A549 (cell line): Measurements from ENCODE around the gene CCDC154. TPM values are rescaled to one million over a fixed set of nuclear protein-coding genes. Genes with fewer than 3 reads are reported as not detected.
"Not testable (repeated sequence)": the region's sequence is repeated elsewhere in the genome, so short reads cannot be mapped to it uniquely, and the experiment has no call there.

Experiments
- ATAC-seq, 2 experiments: fragments of 200-7000 bp in 1 of 2; fragments of >200 bp in 1 of 2; cut with Nextera tagmentation in 1 of 2; cut with Tn5 transposase in 1 of 2; 3 replicates each; pipeline versions ENCODE4 v1.8.0 to v1.9.1; 2018 to 2020; ENCODE audit warnings: mild to moderate bottlenecking in 1 of 2, moderate library complexity in 1 of 2
- CTCF ChIA-PET: fragments of 300-600 bp; sonication (Branson Sonifier 250); formaldehyde crosslinking; extraction: SDS; loops from one replicate; lab custom pipeline; 2021; ENCODE audit warnings: antibody characterized with exemption, inconsistent platforms; lab: Yijun Ruan, JAX
- POLR2A ChIA-PET: fragments of 350-600 bp; formaldehyde crosslinking; extraction: SDS; loops from one replicate; lab custom pipeline; 2021; ENCODE audit warnings: antibody characterized with exemption, inconsistent platforms; lab: Yijun Ruan, JAX
- DNase-seq, 2 experiments: peaks; one replicate each; pipeline versions ENCODE4 v3.0.0 to v3.0.0-alpha.2; 2011 to 2016; ENCODE audit warnings: low read depth in 1 of 2, low spot score in 1 of 2
- FAIRE-seq: peaks from 2 replicates; lab custom pipeline; 2011; peaks lifted over from hg19 to GRCh38; lab: Jason Lieb, UNC
- H3K27ac ChIP-seq, 2 experiments: fragments of >200 bp; sonication (Bioruptor Twin); formaldehyde crosslinking; 3 replicates each; pipeline ENCODE4 v1.5.1; 2016 to 2017
- H3K4me1 ChIP-seq: fragments of >200 bp; sonication (Bioruptor Twin); formaldehyde crosslinking; 3 replicates; pipeline ENCODE4 v1.6.1; 2016
- H3K4me2 ChIP-seq: fragments of >200 bp; sonication (Bioruptor Twin); formaldehyde crosslinking; 3 replicates; pipeline ENCODE4 v1.6.1; 2016
- H3K4me3 ChIP-seq: fragments of >200 bp; sonication (Bioruptor Twin); formaldehyde crosslinking; 3 replicates; pipeline ENCODE4 v1.5.1; 2016
- H3K9me3 ChIP-seq: fragments of >200 bp; sonication (Bioruptor Twin); formaldehyde crosslinking; 3 replicates; pipeline ENCODE4 v1.6.1; 2016
- ATOH8 ChIP-seq: fragments of 250-450 bp; sonication (Bioruptor Pico); IDR thresholded peaks from 2 replicates; pipeline ENCODE4 v1.5.0; 2020; ENCODE audit warnings: low read depth, mild to moderate bottlenecking, moderate library complexity
- CHD2 ChIP-seq: fragments of 150-350 bp; IDR thresholded peaks from 2 replicates; pipeline ENCODE4 v1.6.1; 2014; ENCODE audit warnings: low read length; ENCODE audit not compliant: partially characterized antibody
- CTCF ChIP-seq: fragments of >200 bp; sonication (Bioruptor Twin); formaldehyde crosslinking; IDR thresholded peaks from 3 replicates; pipeline ENCODE4 v1.5.1; 2016
- EHF ChIP-seq: fragments of 250-450 bp; sonication (Bioruptor Pico); IDR thresholded peaks from 2 replicates; pipeline ENCODE4 v1.5.0; 2020; ENCODE audit warnings: mild to moderate bottlenecking
- EHMT2 ChIP-seq: fragments of 200-600 bp; sonication (generic); IDR thresholded peaks from 2 replicates; pipeline ENCODE4 v1.6.1; 2016; ENCODE audit warnings: antibody characterized with exemption, low read depth, mild to moderate bottlenecking, moderate library complexity
- ELK1 ChIP-seq: fragments of 150-350 bp; IDR thresholded peaks from 2 replicates; pipeline ENCODE4 v1.6.1; 2014; ENCODE audit warnings: low read depth, mild to moderate bottlenecking, low read length
- EP300 ChIP-seq, 2 experiments: fragments of >200 bp; sonication (Bioruptor Twin); formaldehyde crosslinking; IDR thresholded peaks; 2 replicates in 1 of 2; 3 replicates in 1 of 2; pipeline ENCODE4 v1.6.1; 2016 to 2017
- ESRRA ChIP-seq: fragments of 150-350 bp; IDR thresholded peaks from 2 replicates; pipeline ENCODE4 v1.6.1; 2014; ENCODE audit warnings: mild to moderate bottlenecking, low read length, borderline replicate concordance
- HES2 ChIP-seq: fragments of >200 bp; sonication (Bioruptor Twin); formaldehyde crosslinking; IDR thresholded peaks from 2 replicates; pipeline ENCODE4 v1.6.1; 2016
- HEYL ChIP-seq: fragments of 250-450 bp; sonication (Bioruptor Pico); IDR thresholded peaks from 2 replicates; pipeline ENCODE4 v1.8.0; 2021; ENCODE audit warnings: mild to moderate bottlenecking, moderate library complexity
- HMGXB4 ChIP-seq: fragments of 250-450 bp; sonication (Bioruptor Pico); IDR thresholded peaks from 2 replicates; pipeline ENCODE4 v1.5.0; 2021; ENCODE audit warnings: mild to moderate bottlenecking, moderate library complexity, borderline replicate concordance
- HOXA7 ChIP-seq: fragments of 250-450 bp; sonication (Bioruptor Pico); IDR thresholded peaks from 2 replicates; pipeline ENCODE4 v1.5.0; 2020; ENCODE audit warnings: mild to moderate bottlenecking, moderate library complexity
- HOXB13 ChIP-seq: fragments of 250-450 bp; sonication (Bioruptor Pico); IDR thresholded peaks from 2 replicates; pipeline ENCODE4 v1.5.0; 2020; ENCODE audit warnings: low read depth, mild to moderate bottlenecking, moderate library complexity
- JUN ChIP-seq, 2 experiments: fragments of >200 bp; sonication (Bioruptor Twin); formaldehyde crosslinking; IDR thresholded peaks; 2 replicates in 1 of 2; 3 replicates in 1 of 2; pipeline ENCODE4 v1.6.1; 2016 to 2017
- JUNB ChIP-seq: fragments of >200 bp; sonication (Bioruptor Twin); formaldehyde crosslinking; IDR thresholded peaks from 2 replicates; pipeline ENCODE4 v1.6.1; 2016
- KDM1A ChIP-seq: fragments of 200-600 bp; sonication (generic); IDR thresholded peaks from 2 replicates; pipeline ENCODE4 v1.6.1; 2016; ENCODE audit warnings: low read depth, mild to moderate bottlenecking
- KDM5A ChIP-seq: fragments of 200-600 bp; sonication (generic); IDR thresholded peaks from 2 replicates; pipeline ENCODE4 v1.6.1; 2016; ENCODE audit warnings: antibody characterized with exemption, mild to moderate bottlenecking
- NR3C1 ChIP-seq: fragments of >200 bp; sonication (Bioruptor Twin); formaldehyde crosslinking; IDR thresholded peaks from 3 replicates; pipeline ENCODE4 v1.6.1; 2017
- RCOR1 ChIP-seq: fragments of 150-350 bp; IDR thresholded peaks from 2 replicates; pipeline ENCODE4 v1.6.1; 2014; ENCODE audit warnings: antibody characterized with exemption, low read length, low read depth
- SMC3 ChIP-seq: fragments of >200 bp; sonication (Bioruptor Twin); formaldehyde crosslinking; IDR thresholded peaks from 3 replicates; pipeline ENCODE4 v1.6.1; 2018; ENCODE audit warnings: inconsistent platforms
- SREBF2 ChIP-seq: fragments of 450-650 bp; IDR thresholded peaks from 2 replicates; pipeline ENCODE4 v1.6.1; 2014; ENCODE audit warnings: mild to moderate bottlenecking, moderate library complexity
- ZFP36 ChIP-seq: fragments of 450-650 bp; IDR thresholded peaks from 2 replicates; pipeline ENCODE4 v1.6.1; 2014; ENCODE audit warnings: borderline replicate concordance; ENCODE audit not compliant: partially characterized antibody
- ZNF302 ChIP-seq: fragments of 250-450 bp; sonication (Bioruptor Pico); IDR thresholded peaks from 2 replicates; pipeline ENCODE4 v1.9.0; 2021; ENCODE audit warnings: inconsistent platforms, mild to moderate bottlenecking, moderate library complexity
- whole genome bisulfite sequencing: methylation state at CpG from one replicate; pipeline ENCODE4 v1.1.6; 2017; ENCODE audit errors: missing lambda C conversion rate; 5-methylcytosine and 5-hydroxymethylcytosine counted together
- polyA plus RNA-seq, 4 experiments: library from polyadenylated mRNA; depleted of rRNA in 3 of 4; stranded (reverse); fragments of >200 nt; fragmentation: RNase III in 1 of 4; extraction: RNeasy Plus Mini Kit Qiagen cat#74134 plus additional on column Dnase treatment in 1 of 4; gene quantifications; 2 replicates in 3 of 4; 3 replicates in 1 of 4; pipeline ENCODE4 v1.2.3, GENCODE V29; 2011 to 2017

CCDC154 gene
- polyA plus RNA-seq, 2 of the 4 experiments (the other 2 are of a cell fraction): 0.16 to 0.74 TPM

GRCh38 chr16:1470481-1471251 lies 26.3 kb upstream of the CCDC154 start:
- no peak for ATAC-seq
- 78% methylated on average over 14 of the region's 14 CpGs for whole genome bisulfite sequencing
- Histone ChIP-seq H3K4me1 (peaks cover 9% of the 10 kb centered on the region), H3K27ac (no peak overlapping the region), H3K4me2 (no peak overlapping the region), H3K4me3 (no peak overlapping the region), H3K9me3 (no peaks in the 10 kb centered on the region)
- ChIA-PET CTCF (interaction anchor here (1.3 kb wide), 1 partner anchor 42 kb away, joined by 4 read pairs; no protein-coding TSS in a partner anchor), POLR2A (interaction anchor here (1.3 kb wide), 1 partner anchor 141 kb away, joined by 4 read pairs; the partner anchor contains the start of gene IFT140)
- no peak for DNase-seq
- no peak for FAIRE-seq
- TF ChIP-seq RCOR1 (no peak), EHF (CRISPR knock-in tag) (no peak), HMGXB4 (CRISPR knock-in tag) (no peak), HEYL (CRISPR knock-in tag) (no peak), HOXA7 (no peak), SREBF2 (no peak), ZNF302 (CRISPR knock-in tag) (no peak), ZFP36 (no peak), EP300 (IDR thresholded peaks at IDR 0.05) (no peak), HES2 (no peak), EHMT2 (no peak), CHD2 (no peak), CTCF (no peak), ATOH8 (no peak), SMC3 (no peak), JUN (IDR thresholded peaks at IDR 0.05) (no peak), ELK1 (no peak), NR3C1 (no peak)
- TF ChIP-seq, all 56 proteins: peak for 0

- WGBS: 89% methylated on average over 20 of the region's 20 CpGs
- no peak overlapping the region for H3K4me2 ChIP-seq
- H3K4me3 ChIP-seq: no peak overlapping the region
- POLR2A ChIA-PET: no interaction called here
- CTCF ChIA-PET: no interaction called here
- FAIRE-seq: no peak
- no peak for DNase-seq
- ATAC-seq: no peak
- no peak for TF ChIP-seq ESRRA
- TF ChIP-seq CHD2: no peak
- TF ChIP-seq JUNB: no peak
- TF ChIP-seq HOXB13: no peak
- no peak for TF ChIP-seq HMGXB4 (CRISPR knock-in tag)
- TF ChIP-seq KDM5A: no peak
- TF ChIP-seq KDM1A: no peak
- peaks cover 6% of the 10 kb centered on the region for H3K4me1 ChIP-seq
- H3K9me3 ChIP-seq: no peaks in the 10 kb centered on the region
- no peak overlapping the region for H3K27ac ChIP-seq
These were observed 25.4 kb upstream of the CCDC154 start for GRCh38 chr16:1469693-1470201.

GRCh38 chr16:1469141-1469540 lies 24.8 kb upstream of the CCDC154 start:
- H3K9me3 ChIP-seq, ATAC-seq, H3K4me3 ChIP-seq, H3K27ac ChIP-seq, POLR2A ChIA-PET, FAIRE-seq, H3K4me2 ChIP-seq, DNase-seq, CTCF ChIA-PET, H3K4me1 ChIP-seq: not testable (repeated sequence)
- 79% methylated on average over 5 of the region's 5 CpGs for WGBS
